Panc1 (cell line): ENCODE results near the gene CSF1. TPM values are rescaled to one million over a fixed set of nuclear protein-coding genes. Genes with fewer than 3 reads are reported as not detected.
"Not testable (repeated sequence)": the region's sequence is repeated elsewhere in the genome, so short reads cannot be mapped to it uniquely, and the experiment has no call there.

Experiments
- ATAC-seq: fragments of 200-7000 bp; cut with Tn5 transposase; 2 replicates; pipeline ENCODE4 v1.9.1; 2020; ENCODE audit warnings: mild to moderate bottlenecking, moderate library complexity
- Bru-seq: library from RNA; stranded (reverse); fragments of 400-500 nt; gene quantifications from one replicate; lab custom pipeline; 2021; lab: Mats Ljungman, UMichigan
- BruChase-seq, 2 experiments: library from RNA; stranded (reverse); fragments of 400-500 nt; gene quantifications; one replicate each; lab custom pipeline; 2021; lab: Mats Ljungman, UMichigan
- BruUV-seq: library from RNA; stranded (reverse); fragments of 400-500 nt; replicated peaks from 2 replicates; lab custom pipeline; 2021; lab: Mats Ljungman, UMichigan
- CTCF ChIA-PET: fragments of 300-600 bp; sonication (Branson Sonifier 250); formaldehyde crosslinking; loops from one replicate; lab custom pipeline; 2022; ENCODE audit warnings: antibody characterized with exemption; lab: Charles Lee
- POLR2A ChIA-PET: fragments of 300-600 bp; sonication (Branson Sonifier 250); formaldehyde crosslinking; loops from one replicate; lab custom pipeline; 2022; ENCODE audit warnings: antibody characterized with exemption; lab: Charles Lee
- DNase-seq: peaks from one replicate; pipeline ENCODE4 v3.0.0-alpha.2; 2010; ENCODE audit warnings: low read depth, low spot score
- H3K27ac ChIP-seq: 2 replicates; pipeline ENCODE4 v1.5.1; 2011; ENCODE audit warnings: mild to moderate bottlenecking, low read length, inconsistent platforms
- H3K27me3 ChIP-seq: fragments of 200-500 bp; sonication (Bioruptor generic); 2 replicates; pipeline ENCODE4 v1.6.0; 2014; ENCODE audit warnings: low read length, inconsistent platforms; ENCODE audit not compliant: control insufficient read depth, insufficient read depth
- H3K36me3 ChIP-seq: fragments of 200-500 bp; sonication (Bioruptor generic); 2 replicates; pipeline ENCODE4 v1.5.1; 2014; ENCODE audit warnings: inconsistent platforms, mild to moderate bottlenecking, low read length, moderate library complexity; ENCODE audit not compliant: control insufficient read depth, insufficient read depth
- H3K4me1 ChIP-seq: 2 replicates; pipeline ENCODE4 v1.5.1; 2011; ENCODE audit warnings: inconsistent platforms, mild to moderate bottlenecking, low read length, moderate library complexity; ENCODE audit not compliant: control insufficient read depth, insufficient read depth
- H3K4me3 ChIP-seq, 2 experiments: 2 replicates each; pipeline ENCODE4 v1.5.1; 2011 to 2012; ENCODE audit warnings: low read depth in 2 of 2, low read length in 2 of 2, mild to moderate bottlenecking in 2 of 2, inconsistent platforms in 1 of 2, moderate library complexity in 1 of 2
- H3K9me3 ChIP-seq: fragments of 200-500 bp; sonication (Bioruptor generic); 2 replicates; pipeline ENCODE4 v1.5.1; 2014; ENCODE audit warnings: low read depth, mild to moderate bottlenecking, inconsistent platforms, low read length, moderate library complexity; ENCODE audit not compliant: control insufficient read depth, insufficient read depth
- POLR2AphosphoS5 ChIP-seq: IDR thresholded peaks from 2 replicates; pipeline ENCODE4 v1.6.1; 2012; ENCODE audit warnings: mild to moderate bottlenecking, low read depth, low read length, moderate library complexity
- SIN3A ChIP-seq: IDR thresholded peaks from 2 replicates; pipeline ENCODE4 v1.6.1; 2012; ENCODE audit warnings: low read depth, mild to moderate bottlenecking, low read length, moderate library complexity, borderline replicate concordance; ENCODE audit not compliant: insufficient read depth
- TCF7L2 ChIP-seq: IDR thresholded peaks from 2 replicates; pipeline ENCODE4 v1.6.1; 2011; ENCODE audit warnings: mild to moderate bottlenecking, low read depth, low read length, inconsistent platforms
- in situ Hi-C: cut with HindIII; loops from 2 replicates; pipeline ENCODE4 v1.10.0; 2016; ENCODE audit warnings: low sequenced_read_pairs, low pct_unique_long_range_greater_than_20kb
- intact Hi-C: fragments of 100-400 bp; cut with micrococcal nuclease; formaldehyde crosslinking; loops from one replicate; pipeline ENCODE4 v1.10.0; 2022; ENCODE audit not compliant: unreplicated experiment
- long read RNA-seq: library from polyadenylated mRNA; unstranded; transcript quantifications from one replicate; pipeline ENCODE4 v2.0.0, GENCODE V29; 2021; ENCODE audit not compliant: unreplicated experiment
- polyA plus RNA-seq: library from polyadenylated mRNA; unstranded; fragments of >200 nt; gene quantifications from one replicate; pipeline ENCODE4 v1.2.1, GENCODE V29; 2012; ENCODE audit warnings: missing spikeins; ENCODE audit not compliant: insufficient read length
- total RNA-seq: library from RNA; stranded (reverse); gene quantifications from one replicate; pipeline ENCODE4 v1.2.1, GENCODE V29; 2021; ENCODE audit not compliant: unreplicated experiment
- TF ChIP-seq, protein P1 (sequence below), 2 experiments: IDR thresholded peaks; 2 replicates each; pipeline ENCODE4 v1.6.1; 2011 to 2012; ENCODE audit warnings: low read depth in 2 of 2, control low read depth in 1 of 2, low read length in 1 of 2, mild to moderate bottlenecking in 1 of 2, moderate library complexity in 1 of 2; ENCODE audit not compliant: insufficient read depth in 1 of 2
- TF ChIP-seq, protein P2 (sequence below): fragments of 450-650 bp; IDR thresholded peaks from 2 replicates; pipeline ENCODE4 v1.5.1; 2017; ENCODE audit warnings: mild to moderate bottlenecking

Gene CSF1, protein sequence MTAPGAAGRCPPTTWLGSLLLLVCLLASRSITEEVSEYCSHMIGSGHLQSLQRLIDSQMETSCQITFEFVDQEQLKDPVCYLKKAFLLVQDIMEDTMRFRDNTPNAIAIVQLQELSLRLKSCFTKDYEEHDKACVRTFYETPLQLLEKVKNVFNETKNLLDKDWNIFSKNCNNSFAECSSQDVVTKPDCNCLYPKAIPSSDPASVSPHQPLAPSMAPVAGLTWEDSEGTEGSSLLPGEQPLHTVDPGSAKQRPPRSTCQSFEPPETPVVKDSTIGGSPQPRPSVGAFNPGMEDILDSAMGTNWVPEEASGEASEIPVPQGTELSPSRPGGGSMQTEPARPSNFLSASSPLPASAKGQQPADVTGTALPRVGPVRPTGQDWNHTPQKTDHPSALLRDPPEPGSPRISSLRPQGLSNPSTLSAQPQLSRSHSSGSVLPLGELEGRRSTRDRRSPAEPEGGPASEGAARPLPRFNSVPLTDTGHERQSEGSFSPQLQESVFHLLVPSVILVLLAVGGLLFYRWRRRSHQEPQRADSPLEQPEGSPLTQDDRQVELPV
- total RNA-seq (217 TPM), Bru-seq, nascent RNA (percentile 96 among the genes with signal in this experiment), BruChase-seq, experiment 1, labeled RNA remaining after a 2-hour chase (percentile 95 among the genes with signal in this experiment), BruChase-seq, experiment 2, labeled RNA remaining after a 6-hour chase (percentile 92 among the genes with signal in this experiment)
- polyA plus RNA-seq = 109 TPM
- long read RNA-seq, full-length matches to known transcripts = 137 of 369 reads
- long read RNA-seq, partial matches to known transcripts = 125 of 369 reads
- long read RNA-seq, other reads (novel, unspliced or antisense) = 107 of 369 reads

DNA sequence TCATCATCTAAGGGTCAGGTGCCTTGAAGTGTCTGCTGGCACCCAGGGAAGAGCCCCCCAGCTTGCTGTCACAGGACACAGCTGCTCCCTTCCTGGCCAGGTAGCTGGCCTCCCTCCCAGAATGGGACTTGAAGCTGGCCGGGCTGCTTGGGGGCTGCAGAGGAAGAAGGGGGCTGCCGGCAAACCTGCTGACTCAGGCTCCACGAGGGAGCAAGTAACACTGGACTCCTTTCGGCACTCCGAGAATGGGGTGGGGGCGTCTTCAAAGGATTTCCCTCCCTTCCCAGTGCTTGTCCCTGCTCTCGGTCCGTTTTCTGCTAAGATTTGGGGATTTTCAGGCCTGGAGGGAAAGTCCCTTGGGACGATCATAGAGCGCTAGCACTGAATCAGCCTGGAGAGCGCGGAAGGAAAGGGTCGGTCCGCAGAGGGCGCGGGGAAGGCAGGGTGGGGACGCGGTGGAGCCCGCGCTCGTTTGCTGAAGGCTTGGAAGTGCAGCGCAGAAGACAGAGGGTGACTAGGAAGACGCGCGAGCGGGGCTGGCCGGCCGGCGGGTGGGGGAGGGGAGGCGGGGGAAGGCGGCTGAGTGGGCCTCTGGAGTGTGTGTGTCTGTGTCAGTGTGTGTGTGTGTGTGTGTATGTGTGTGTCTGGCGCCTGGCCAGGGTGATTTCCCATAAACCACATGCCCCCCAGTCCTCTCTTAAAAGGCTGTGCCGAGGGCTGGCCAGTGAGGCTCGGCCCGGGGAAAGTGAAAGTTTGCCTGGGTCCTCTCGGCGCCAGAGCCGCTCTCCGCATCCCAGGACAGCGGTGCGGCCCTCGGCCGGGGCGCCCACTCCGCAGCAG lies at the start of gene CSF1:
Gene CSF1, plus strand, starts transcription at position 727 of the 840 bp plus-strand sequence. CDS start 175 bp downstream, outside the sequence.
- Histone ChIP-seq H3K9me3 (no peaks in the 10 kb centered on the region), H3K36me3 (no peaks in the 10 kb centered on the region), H3K27me3 (no peaks in the 10 kb centered on the region), H3K4me3 (peak within 1 kb of the TSS; percentile 70 to 83), H3K4me1 (peaks cover 33% of the 10 kb centered on the region), H3K27ac (peak within 1 kb of the TSS; percentile 97)
- ChIA-PET CTCF (no interaction called here), POLR2A (no interaction called here)
- no TSS peak for BruUV-seq
- DNase-seq (no peak), ATAC-seq (peak; percentile 72)
- intact Hi-C loops (loop anchor here (5.0 kb wide), 2 partner anchors 118 to 133 kb away; no protein-coding TSS in a partner anchor), in situ Hi-C loops (no loop called here)
- TF ChIP-seq POLR2AphosphoS5 (peak; percentile 82), TCF7L2 (no peak), SIN3A (peak; percentile 65; the same call in 1 of the 2 replicates)
- TF ChIP-seq, protein P1, sequence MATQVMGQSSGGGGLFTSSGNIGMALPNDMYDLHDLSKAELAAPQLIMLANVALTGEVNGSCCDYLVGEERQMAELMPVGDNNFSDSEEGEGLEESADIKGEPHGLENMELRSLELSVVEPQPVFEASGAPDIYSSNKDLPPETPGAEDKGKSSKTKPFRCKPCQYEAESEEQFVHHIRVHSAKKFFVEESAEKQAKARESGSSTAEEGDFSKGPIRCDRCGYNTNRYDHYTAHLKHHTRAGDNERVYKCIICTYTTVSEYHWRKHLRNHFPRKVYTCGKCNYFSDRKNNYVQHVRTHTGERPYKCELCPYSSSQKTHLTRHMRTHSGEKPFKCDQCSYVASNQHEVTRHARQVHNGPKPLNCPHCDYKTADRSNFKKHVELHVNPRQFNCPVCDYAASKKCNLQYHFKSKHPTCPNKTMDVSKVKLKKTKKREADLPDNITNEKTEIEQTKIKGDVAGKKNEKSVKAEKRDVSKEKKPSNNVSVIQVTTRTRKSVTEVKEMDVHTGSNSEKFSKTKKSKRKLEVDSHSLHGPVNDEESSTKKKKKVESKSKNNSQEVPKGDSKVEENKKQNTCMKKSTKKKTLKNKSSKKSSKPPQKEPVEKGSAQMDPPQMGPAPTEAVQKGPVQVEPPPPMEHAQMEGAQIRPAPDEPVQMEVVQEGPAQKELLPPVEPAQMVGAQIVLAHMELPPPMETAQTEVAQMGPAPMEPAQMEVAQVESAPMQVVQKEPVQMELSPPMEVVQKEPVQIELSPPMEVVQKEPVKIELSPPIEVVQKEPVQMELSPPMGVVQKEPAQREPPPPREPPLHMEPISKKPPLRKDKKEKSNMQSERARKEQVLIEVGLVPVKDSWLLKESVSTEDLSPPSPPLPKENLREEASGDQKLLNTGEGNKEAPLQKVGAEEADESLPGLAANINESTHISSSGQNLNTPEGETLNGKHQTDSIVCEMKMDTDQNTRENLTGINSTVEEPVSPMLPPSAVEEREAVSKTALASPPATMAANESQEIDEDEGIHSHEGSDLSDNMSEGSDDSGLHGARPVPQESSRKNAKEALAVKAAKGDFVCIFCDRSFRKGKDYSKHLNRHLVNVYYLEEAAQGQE (IDR thresholded peaks at IDR 0.05; ENCODE audit: insufficient read depth in 1 of 2, low read depth in 2 of 2, low read length in 1 of 2) = no peak
- TF ChIP-seq, protein P2, sequence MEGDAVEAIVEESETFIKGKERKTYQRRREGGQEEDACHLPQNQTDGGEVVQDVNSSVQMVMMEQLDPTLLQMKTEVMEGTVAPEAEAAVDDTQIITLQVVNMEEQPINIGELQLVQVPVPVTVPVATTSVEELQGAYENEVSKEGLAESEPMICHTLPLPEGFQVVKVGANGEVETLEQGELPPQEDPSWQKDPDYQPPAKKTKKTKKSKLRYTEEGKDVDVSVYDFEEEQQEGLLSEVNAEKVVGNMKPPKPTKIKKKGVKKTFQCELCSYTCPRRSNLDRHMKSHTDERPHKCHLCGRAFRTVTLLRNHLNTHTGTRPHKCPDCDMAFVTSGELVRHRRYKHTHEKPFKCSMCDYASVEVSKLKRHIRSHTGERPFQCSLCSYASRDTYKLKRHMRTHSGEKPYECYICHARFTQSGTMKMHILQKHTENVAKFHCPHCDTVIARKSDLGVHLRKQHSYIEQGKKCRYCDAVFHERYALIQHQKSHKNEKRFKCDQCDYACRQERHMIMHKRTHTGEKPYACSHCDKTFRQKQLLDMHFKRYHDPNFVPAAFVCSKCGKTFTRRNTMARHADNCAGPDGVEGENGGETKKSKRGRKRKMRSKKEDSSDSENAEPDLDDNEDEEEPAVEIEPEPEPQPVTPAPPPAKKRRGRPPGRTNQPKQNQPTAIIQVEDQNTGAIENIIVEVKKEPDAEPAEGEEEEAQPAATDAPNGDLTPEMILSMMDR = no peak

DNA sequence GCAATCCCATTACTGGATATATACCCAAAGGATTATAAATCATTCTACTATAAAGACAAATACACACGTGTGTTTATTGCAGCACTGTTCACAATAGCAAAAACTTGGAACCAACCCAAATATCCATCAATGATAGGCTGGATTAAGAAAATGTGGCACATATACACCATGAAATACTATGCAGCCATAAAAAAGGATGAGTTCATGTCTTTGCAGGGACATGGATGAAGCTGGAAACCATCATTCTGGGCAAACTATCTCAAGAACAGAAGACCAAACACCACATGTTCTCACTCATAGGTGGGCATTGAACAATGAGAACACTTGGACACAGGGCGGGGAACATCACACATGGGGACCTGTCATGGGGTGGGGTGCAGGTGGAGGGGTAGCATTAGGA lies 49.0 kb upstream of the CSF1 start:
- intact Hi-C loops, H3K36me3 ChIP-seq, H3K27me3 ChIP-seq, ATAC-seq, H3K27ac ChIP-seq, H3K4me1 ChIP-seq, POLR2A ChIA-PET, CTCF ChIA-PET, H3K9me3 ChIP-seq, in situ Hi-C loops, BruUV-seq, DNase-seq, H3K4me3 ChIP-seq: not testable (repeated sequence)
